ENCODE measurements around the gene UBA1. TPM values are rescaled to one million over a fixed set of nuclear protein-coding genes. Genes with fewer than 3 reads are reported as not detected.

The UBA1 gene
- total and polyA plus RNA-seq, 10 of the 15 experiments (the other 5 are each of a cell fraction or from before 2014, with no cell fraction given): 60.4 to 314 (median 216) TPM

DNA sequence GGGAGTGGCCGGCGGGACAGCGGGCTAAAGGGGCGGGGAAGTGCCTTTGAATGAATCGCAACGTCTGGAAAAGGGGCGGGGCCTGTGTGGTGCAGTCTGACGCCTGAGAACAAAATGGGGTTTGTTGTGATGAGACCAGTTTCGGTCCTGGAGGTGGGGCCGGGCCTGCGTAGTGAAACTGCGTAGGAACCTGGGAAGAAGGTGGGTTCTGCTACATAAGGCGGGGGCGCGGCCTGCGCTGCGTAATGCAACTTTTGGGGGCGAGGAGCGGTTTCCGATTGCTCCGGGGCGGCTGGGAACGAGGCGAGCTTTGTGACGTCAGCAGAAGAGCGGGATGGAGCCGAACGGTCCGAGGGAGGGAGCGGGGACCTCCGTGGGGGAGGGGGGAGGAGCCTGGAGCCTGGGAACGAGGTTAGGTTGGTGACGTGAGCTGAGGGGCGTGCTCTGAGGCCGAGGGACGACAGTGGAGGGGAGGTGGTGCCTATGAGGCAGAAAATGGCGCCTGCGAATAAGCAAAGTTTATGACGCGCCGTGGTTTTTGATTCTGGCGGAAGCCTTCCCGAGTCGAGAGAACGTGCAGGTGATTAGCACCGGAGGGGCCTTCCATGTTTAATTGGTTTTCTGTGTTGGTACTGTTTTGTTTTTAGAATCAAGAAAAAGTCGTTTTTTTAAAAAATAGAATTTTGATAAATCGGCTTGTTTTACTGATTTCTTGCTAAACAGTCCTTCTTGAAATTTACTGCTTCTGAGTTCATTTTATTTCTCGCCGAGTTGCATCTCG, 39.9 kb downstream of the UBA1 start (continued):
- TF ChIP-seq, protein P1, sequence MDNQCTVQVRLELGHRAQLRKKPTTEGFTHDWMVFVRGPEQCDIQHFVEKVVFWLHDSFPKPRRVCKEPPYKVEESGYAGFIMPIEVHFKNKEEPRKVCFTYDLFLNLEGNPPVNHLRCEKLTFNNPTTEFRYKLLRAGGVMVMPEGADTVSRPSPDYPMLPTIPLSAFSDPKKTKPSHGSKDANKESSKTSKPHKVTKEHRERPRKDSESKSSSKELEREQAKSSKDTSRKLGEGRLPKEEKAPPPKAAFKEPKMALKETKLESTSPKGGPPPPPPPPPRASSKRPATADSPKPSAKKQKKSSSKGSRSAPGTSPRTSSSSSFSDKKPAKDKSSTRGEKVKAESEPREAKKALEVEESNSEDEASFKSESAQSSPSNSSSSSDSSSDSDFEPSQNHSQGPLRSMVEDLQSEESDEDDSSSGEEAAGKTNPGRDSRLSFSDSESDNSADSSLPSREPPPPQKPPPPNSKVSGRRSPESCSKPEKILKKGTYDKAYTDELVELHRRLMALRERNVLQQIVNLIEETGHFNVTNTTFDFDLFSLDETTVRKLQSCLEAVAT (IDR thresholded peaks at IDR 0.05): no peak
- no peak for TF ChIP-seq SUZ12 (IDR thresholded peaks at IDR 0.05; ENCODE audit: unreplicated experiment)
- TF ChIP-seq CEBPB (IDR thresholded peaks at IDR 0.05; ENCODE audit: borderline replicate concordance in 1 of 2, low read depth in 2 of 2, low read length in 2 of 2): no peak
- TF ChIP-seq JUNB (IDR thresholded peaks at IDR 0.05): no peak
- TF ChIP-seq ETV6 (conservative IDR thresholded peaks at IDR 0.05 in 1 of 2, IDR thresholded peaks at IDR 0.05 in 1 of 2; ENCODE audit: borderline replicate concordance in 1 of 2, low read depth in 1 of 2): no peak
- no peak for TF ChIP-seq ZNF384 (IDR thresholded peaks at IDR 0.05; ENCODE audit: borderline replicate concordance, low read depth, low read length)
- no peak for TF ChIP-seq HDAC2 (IDR thresholded peaks at IDR 0.05)
- no peak for TF ChIP-seq CBX5 (IDR thresholded peaks at IDR 0.05; ENCODE audit: low read depth)
- TF ChIP-seq TAF1 (IDR thresholded peaks at IDR 0.05; ENCODE audit: borderline replicate concordance, low read depth, low read length): peak; percentile 53; the same call in 1 of the 2 replicates
- no peak for TF ChIP-seq YBX1 (IDR thresholded peaks at IDR 0.05)
- TF ChIP-seq STAT1 (conservative IDR thresholded peaks at IDR 0.05): no peak
- TF ChIP-seq, protein P2, sequence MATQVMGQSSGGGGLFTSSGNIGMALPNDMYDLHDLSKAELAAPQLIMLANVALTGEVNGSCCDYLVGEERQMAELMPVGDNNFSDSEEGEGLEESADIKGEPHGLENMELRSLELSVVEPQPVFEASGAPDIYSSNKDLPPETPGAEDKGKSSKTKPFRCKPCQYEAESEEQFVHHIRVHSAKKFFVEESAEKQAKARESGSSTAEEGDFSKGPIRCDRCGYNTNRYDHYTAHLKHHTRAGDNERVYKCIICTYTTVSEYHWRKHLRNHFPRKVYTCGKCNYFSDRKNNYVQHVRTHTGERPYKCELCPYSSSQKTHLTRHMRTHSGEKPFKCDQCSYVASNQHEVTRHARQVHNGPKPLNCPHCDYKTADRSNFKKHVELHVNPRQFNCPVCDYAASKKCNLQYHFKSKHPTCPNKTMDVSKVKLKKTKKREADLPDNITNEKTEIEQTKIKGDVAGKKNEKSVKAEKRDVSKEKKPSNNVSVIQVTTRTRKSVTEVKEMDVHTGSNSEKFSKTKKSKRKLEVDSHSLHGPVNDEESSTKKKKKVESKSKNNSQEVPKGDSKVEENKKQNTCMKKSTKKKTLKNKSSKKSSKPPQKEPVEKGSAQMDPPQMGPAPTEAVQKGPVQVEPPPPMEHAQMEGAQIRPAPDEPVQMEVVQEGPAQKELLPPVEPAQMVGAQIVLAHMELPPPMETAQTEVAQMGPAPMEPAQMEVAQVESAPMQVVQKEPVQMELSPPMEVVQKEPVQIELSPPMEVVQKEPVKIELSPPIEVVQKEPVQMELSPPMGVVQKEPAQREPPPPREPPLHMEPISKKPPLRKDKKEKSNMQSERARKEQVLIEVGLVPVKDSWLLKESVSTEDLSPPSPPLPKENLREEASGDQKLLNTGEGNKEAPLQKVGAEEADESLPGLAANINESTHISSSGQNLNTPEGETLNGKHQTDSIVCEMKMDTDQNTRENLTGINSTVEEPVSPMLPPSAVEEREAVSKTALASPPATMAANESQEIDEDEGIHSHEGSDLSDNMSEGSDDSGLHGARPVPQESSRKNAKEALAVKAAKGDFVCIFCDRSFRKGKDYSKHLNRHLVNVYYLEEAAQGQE (IDR thresholded peaks at IDR 0.05; ENCODE audit: low read depth, low read length): no peak
- TF ChIP-seq ZNF24 (IDR thresholded peaks at IDR 0.05): no peak
- TF ChIP-seq, protein P3, sequence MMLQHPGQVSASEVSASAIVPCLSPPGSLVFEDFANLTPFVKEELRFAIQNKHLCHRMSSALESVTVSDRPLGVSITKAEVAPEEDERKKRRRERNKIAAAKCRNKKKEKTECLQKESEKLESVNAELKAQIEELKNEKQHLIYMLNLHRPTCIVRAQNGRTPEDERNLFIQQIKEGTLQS (IDR thresholded peaks at IDR 0.05; ENCODE audit: borderline replicate concordance, extremely low read depth, low read depth, low read length): no peak
- TF ChIP-seq RELA (IDR thresholded peaks at IDR 0.05; ENCODE audit: borderline replicate concordance, partially characterized antibody): no peak

Data from GM12878 (cell line).